Activated naive CD4-positive, alpha-beta T cell treated with anti-CD3 and anti-CD28 coated beads, Interleukin-2, amount 50 U/mL, for 24 hours (primary cell): ENCODE measurements around the gene ANKRD12.
"Not testable (repeated sequence)": the region's sequence is repeated elsewhere in the genome, so short reads cannot be mapped to it uniquely, and the experiment has no call there.

ENCODE experiments used
- H3K27ac Mint-ChIP-seq: one replicate; pipeline ENCODE4 v1.8.0; 2021; ENCODE audit warnings: mild to moderate bottlenecking, mixed read lengths
- H3K27me3 Mint-ChIP-seq: one replicate; pipeline ENCODE4 v1.8.0; 2021; ENCODE audit warnings: mixed read lengths
- H3K36me3 Mint-ChIP-seq: one replicate; pipeline ENCODE4 v1.8.0; 2021; ENCODE audit warnings: mixed read lengths
- H3K4me1 Mint-ChIP-seq: one replicate; pipeline ENCODE4 v1.8.0; 2021; ENCODE audit warnings: mixed read lengths
- H3K4me3 Mint-ChIP-seq: one replicate; pipeline ENCODE4 v1.8.0; 2021; ENCODE audit warnings: mild to moderate bottlenecking, mixed read lengths
- H3K9me3 Mint-ChIP-seq: one replicate; pipeline ENCODE4 v1.8.0; 2021; ENCODE audit warnings: mixed read lengths

ANKRD12 gene

DNA sequence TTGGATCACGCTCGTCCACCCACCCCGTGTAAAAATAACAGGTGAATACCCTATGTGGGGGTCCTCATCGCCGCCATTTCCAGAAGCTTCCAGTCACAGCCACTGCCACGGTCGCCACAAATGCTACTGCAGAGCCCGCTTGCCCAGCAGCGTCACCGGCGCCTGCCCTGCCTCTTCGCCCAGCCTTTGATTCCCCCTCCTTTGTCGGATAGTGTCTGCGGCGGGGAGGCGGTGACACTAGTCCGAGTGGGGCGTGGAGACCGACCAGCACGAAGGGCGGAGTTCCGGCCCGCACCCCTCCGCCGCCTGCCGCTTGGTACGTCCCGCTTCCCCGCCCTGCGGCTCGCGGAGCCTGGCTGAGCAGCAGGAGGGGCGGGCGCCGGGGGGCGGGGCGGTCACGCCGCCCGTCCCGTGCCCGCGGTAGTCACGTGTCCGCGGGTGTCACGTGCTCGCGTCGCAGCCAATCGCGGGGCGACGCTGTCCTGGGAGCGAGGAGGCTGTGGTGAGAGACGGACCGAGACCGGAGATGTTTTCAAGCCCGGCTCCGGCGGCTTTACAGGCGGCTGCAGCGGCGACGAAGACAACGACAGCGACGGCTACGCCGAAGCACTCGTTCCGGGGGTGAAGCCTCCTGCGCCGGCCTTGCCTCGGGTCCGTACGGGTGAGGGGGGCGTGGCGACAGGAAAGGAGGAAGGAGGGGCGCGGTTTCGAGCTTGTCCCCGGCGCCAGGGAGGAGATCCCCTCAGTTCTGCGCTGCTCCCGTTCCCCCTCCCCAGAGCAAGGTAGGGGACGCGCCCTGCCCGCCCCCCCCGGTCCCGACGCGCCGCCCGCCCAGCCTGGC, at the start of gene ANKRD12:
Gene ANKRD12, plus strand, starts transcription at position 467 of the 841 bp plus-strand sequence. CDS start 45,652 bp downstream, outside the sequence.
- Mint-ChIP-seq H3K36me3 (peaks cover 18% of the 10 kb centered on the region), H3K27ac (peak within 1 kb of the TSS; percentile 99), H3K9me3 (no peaks in the 10 kb centered on the region), H3K4me3 (peak within 1 kb of the TSS; percentile 96), H3K27me3 (no peaks in the 10 kb centered on the region), H3K4me1 (peaks cover 71% of the 10 kb centered on the region)

DNA sequence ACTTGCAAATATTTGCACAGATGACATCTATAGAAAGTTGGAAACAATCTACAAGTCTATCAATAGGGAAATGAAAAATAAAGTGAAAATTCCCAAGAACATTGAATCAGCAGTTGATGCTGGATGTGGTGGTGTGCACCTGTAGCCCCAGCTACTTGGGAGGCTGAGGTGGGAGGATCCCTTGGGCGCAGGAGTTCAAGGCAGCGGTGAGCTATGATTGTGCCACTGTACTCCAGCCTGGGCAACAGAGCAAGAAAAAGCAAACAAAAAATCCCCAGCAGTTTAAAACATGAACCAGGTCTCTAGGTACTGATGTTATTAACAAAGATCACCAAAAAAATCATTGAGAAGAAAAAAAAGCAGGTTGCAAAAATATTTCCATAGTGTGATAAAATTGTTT, 49.4 kb upstream of the ANKRD12 start:
- H3K27ac Mint-ChIP-seq: peak overlapping the region; percentile 76

DNA sequence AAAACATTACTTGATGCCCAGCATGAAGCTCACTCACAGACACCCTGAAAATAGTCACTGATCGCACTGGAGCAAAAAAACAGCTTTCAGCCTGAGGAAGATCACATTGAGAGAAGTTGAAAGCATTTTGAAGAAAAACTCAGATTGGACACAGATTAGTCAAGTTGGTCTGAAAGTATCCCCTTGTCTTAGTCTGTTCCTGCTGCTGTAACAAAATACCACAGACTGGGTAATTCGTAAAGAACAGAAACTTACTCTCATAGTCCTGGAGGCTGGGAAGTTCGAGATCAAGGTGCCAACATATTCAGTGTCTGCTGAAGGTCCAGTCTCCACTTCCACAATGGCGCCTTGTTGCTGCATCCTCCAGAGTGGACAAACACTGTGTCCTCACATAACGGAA, 48.3 kb upstream of the ANKRD12 start:
- H3K27ac Mint-ChIP-seq: peak overlapping the region; percentile 21
- H3K4me1 Mint-ChIP-seq: peaks cover 68% of the 10 kb centered on the region
- H3K4me3 Mint-ChIP-seq: no peak overlapping the region
- H3K9me3 Mint-ChIP-seq: no peaks in the 10 kb centered on the region
- no peaks in the 10 kb centered on the region for H3K27me3 Mint-ChIP-seq
- H3K36me3 Mint-ChIP-seq: no peaks in the 10 kb centered on the region

More for the DNA sequence above, 49.4 kb upstream of the ANKRD12 start:
- Mint-ChIP-seq H3K4me1 (peaks cover 70% of the 10 kb centered on the region), H3K27me3 (no peaks in the 10 kb centered on the region), H3K36me3 (no peaks in the 10 kb centered on the region), H3K4me3 (no peak overlapping the region), H3K9me3 (no peaks in the 10 kb centered on the region)

DNA sequence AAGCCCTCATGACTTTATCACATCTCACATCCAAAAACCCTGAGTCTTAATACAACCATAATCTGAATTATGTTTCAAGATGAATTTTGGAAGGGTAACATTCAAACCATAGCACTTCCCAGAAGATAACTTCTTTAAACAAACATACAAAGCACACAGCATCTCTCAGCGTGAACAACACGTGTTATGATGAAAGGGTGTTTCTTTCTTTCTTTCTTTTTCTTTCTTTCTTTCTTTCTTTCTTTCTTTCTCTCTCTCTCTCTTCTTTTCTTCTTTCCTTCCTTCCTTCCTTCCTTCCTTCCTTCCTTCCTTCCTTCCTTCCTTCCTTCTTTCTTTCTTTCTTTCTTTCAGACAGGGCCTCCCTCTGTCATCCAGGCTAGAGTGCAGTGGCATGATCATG, 47.9 kb upstream of the ANKRD12 start:
- not testable (repeated sequence) for H3K27me3 Mint-ChIP-seq, H3K9me3 Mint-ChIP-seq, H3K4me3 Mint-ChIP-seq, H3K36me3 Mint-ChIP-seq
- H3K4me1 Mint-ChIP-seq: peaks cover 66% of the 10 kb centered on the region
- H3K27ac Mint-ChIP-seq: peak overlapping the region; percentile 86

DNA sequence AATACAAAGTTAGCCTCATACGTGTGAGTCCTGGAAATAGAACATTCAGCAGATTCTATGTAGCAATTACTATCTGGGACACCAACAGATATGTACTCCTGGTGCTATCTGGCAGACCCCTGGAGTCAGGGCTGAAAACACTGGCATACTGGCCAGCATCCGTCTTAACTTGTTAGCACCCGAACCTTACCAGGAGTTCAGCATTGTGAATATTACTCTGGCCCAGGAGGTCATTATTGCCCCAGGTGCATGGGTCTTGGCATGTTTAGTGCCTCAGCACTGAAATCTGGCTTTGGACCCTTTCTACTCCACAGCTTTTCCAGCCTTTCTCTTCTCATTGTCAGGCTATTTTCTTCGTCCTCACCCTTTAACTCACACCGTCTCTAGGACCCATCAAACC, 46.0 kb upstream of the ANKRD12 start:
- Mint-ChIP-seq H3K4me1 (peaks cover 78% of the 10 kb centered on the region), H3K27me3 (no peaks in the 10 kb centered on the region), H3K27ac (peak overlapping the region; percentile 93), H3K9me3 (peaks cover 5% of the 10 kb centered on the region), H3K4me3 (peak overlapping the region; percentile 61), H3K36me3 (peaks cover 3% of the 10 kb centered on the region)

DNA sequence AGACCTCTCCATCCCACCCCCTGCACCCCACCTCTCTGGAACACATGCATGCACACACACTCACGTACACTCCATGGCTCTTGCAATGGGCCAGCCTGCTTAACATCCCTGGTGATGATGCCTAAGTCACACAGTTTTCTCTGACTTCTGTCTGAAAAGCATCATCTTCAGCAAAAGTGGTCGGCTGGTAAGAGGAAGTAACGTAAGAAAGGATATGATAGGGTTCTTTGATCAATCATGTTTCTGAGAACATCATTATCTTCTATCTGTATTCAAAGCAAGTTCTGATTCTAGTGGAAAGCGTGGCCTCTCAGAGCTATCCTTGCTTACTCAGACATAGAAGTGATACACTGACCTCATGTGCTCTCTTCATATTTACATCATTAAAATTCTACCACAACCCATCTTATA, 45.5 kb upstream of the ANKRD12 start:
- peaks cover 78% of the 10 kb centered on the region for H3K4me1 Mint-ChIP-seq

DNA sequence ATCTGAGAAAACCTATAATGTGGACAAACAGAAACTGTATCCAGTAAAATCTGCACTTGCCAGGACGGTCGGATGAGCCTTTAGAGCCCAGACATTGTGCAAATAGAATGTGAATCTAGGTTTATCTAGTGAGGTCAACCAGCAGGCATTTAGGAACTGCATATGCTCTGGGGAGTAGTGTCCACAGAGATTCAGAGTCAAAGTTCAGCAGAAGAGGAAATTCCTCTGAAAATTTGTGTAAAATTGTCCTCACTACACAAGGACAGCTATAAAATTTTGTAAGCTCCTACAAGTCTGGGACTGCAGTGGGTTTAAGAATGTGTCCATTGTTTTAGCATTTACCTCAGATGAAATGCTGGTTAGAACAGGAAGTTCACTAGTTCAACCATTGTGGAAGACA, 43.9 kb upstream of the ANKRD12 start:
- Mint-ChIP-seq H3K27me3 (no peaks in the 10 kb centered on the region), H3K9me3 (peaks cover 10% of the 10 kb centered on the region), H3K4me3 (no peak overlapping the region), H3K27ac (no peak overlapping the region), H3K36me3 (peaks cover 5% of the 10 kb centered on the region), H3K4me1 (peaks cover 87% of the 10 kb centered on the region)

More for the DNA sequence above, 45.5 kb upstream of the ANKRD12 start:
- Mint-ChIP-seq H3K27me3 (no peaks in the 10 kb centered on the region), H3K9me3 (peaks cover 5% of the 10 kb centered on the region), H3K36me3 (peaks cover 3% of the 10 kb centered on the region), H3K27ac (peak overlapping the region; percentile 93), H3K4me3 (peak overlapping the region; percentile 61)

DNA sequence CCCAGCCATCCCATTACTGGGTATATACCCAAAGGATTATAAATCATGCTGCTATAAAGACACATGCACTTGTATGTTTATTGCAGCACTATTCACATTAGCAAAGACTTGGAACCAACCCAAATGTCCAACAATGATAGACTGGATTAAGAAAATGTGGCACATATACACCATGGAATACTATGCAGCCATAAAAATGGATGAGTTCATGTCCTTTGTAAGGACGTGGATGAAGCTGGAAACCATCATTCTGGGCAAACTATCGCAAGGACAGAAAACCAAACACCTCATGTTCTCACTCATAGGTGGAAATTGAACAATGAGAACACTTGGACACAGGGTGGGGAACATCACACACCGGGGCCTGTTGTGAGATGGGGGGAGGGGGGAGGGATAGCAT, 43.5 kb upstream of the ANKRD12 start:
- Mint-ChIP-seq H3K9me3 (peaks cover 10% of the 10 kb centered on the region), H3K27ac (peak overlapping the region; percentile 62), H3K4me1 (peaks cover 89% of the 10 kb centered on the region)
- H3K4me3 Mint-ChIP-seq, H3K36me3 Mint-ChIP-seq, H3K27me3 Mint-ChIP-seq: not testable (repeated sequence)

DNA sequence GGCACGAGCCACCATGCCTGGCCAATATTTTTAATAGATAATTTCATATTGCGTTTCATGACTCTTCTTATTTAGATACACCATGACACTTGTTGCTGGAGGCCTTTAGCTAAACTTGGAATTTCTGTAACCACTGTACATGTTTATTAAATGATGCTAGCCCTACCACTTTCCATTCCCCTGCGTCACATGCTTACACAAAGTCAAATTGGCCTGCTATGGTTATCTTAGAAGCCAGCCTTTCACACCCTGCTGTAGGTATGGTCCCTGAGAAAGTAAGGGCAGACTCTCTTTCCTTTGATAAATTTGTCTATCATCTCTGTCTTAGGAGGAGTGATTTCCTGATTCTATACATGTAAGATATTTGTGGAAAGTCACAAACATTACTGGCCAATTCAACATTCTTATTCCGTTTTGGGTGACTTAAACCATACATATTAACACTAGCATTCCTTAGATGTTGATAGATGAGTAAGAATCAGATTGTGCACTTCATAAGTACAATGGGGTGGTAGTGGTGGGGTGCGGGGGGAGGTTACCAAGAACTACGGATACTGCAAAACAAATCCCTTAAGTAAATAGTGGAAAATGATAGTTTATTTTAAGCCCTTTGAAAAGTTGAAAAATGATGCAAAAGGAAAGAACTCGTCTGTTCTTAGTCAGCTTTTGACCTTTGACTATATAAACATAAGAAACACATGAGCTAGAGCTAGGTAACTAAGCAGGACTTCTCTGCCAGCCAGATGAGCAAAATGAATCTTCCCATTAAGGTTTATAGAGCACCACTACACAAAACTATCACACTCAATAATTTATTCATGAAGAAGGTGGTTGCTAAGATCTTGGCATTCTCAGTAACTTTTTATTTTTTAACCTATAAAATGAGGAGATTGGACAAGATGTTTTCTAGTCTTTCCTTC, 42.0 kb upstream of the ANKRD12 start:
- peak overlapping the region; percentile 70 for H3K4me3 Mint-ChIP-seq
- peaks cover 75% of the 10 kb centered on the region for H3K4me1 Mint-ChIP-seq
- H3K27me3 Mint-ChIP-seq: no peaks in the 10 kb centered on the region
- H3K36me3 Mint-ChIP-seq: peaks cover 5% of the 10 kb centered on the region
- peak overlapping the region; percentile 99 for H3K27ac Mint-ChIP-seq
- peaks cover 10% of the 10 kb centered on the region for H3K9me3 Mint-ChIP-seq

DNA sequence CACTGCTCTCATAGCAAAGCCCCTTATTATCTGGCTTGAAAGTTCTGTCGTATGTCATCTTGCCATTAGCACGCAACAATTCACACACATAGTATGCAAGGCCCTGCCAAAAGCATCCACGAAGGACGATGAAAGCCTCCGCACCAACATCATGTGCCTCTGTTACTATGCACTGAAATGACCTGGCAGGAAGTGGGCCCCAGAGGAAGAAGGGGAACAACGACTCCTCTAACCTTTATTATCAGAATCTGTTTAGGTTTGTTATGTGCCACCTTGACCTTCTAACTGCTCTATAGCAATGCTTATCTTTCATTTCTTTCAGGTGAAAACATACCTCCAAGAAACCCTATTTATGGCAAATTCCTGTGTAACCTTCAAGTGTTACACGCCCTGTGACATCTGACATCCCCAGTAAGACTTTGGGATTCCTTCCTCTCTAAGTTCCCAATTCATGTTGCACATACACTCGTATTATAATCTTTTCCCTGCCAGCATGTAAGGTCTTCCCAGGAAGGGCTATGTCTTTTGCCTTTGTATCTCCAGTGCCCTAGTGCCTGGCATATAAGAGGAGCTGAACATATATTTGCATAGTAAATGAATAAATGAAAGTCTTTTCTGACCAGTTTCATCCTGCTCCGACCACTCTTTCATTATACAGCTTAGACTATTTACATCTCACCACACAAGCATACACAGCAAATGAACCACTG, 41.1 kb upstream of the ANKRD12 start:
- peak overlapping the region; percentile 70 for H3K4me3 Mint-ChIP-seq
- H3K27me3 Mint-ChIP-seq: no peaks in the 10 kb centered on the region
- H3K36me3 Mint-ChIP-seq: peaks cover 5% of the 10 kb centered on the region
- peaks cover 71% of the 10 kb centered on the region for H3K4me1 Mint-ChIP-seq
- peak overlapping the region; percentile 99 for H3K27ac Mint-ChIP-seq
- peaks cover 10% of the 10 kb centered on the region for H3K9me3 Mint-ChIP-seq

DNA sequence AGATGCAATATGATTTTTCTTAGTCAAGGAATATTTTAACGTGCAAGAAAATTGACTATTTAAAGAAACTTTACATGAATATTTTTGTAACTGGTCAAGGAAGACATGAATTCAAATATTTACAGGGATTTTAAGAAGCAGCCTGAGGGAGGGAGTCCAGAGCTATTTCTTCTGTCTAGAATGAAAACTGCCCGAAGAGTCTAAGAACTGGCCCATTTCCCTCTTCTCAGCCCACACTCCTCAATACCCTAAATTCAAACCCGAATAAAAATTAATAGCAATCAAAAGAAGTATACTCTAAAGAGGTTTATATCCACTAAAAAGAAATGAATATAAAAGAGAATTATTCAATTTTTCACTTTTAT, 40.6 kb upstream of the ANKRD12 start:
- peak overlapping the region; percentile 99 for H3K27ac Mint-ChIP-seq
- peaks cover 10% of the 10 kb centered on the region for H3K9me3 Mint-ChIP-seq
- peaks cover 71% of the 10 kb centered on the region for H3K4me1 Mint-ChIP-seq
- peaks cover 5% of the 10 kb centered on the region for H3K36me3 Mint-ChIP-seq
- no peaks in the 10 kb centered on the region for H3K27me3 Mint-ChIP-seq
- H3K4me3 Mint-ChIP-seq: peak overlapping the region; percentile 70

DNA sequence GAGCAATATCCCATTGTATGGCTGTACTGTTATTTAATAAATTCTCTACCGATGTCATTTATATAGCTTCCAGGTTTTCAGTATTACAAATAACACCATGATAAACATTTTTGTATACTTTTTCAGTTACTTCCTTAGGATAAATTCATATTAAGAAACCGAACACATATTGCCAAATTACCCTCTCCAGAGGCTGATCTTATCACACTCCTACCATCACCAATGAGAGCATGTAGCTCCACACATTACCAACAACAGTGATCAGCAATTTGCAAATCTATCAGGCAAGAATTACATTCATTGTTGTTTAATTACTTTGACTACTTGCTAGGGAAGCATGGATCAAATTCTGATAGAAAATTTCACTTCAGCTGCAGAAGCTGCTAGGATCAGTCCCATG, 39.9 kb upstream of the ANKRD12 start:
- peak overlapping the region; percentile 21 for H3K27ac Mint-ChIP-seq
- H3K36me3 Mint-ChIP-seq: peaks cover 5% of the 10 kb centered on the region
- H3K4me1 Mint-ChIP-seq: peaks cover 68% of the 10 kb centered on the region
- no peaks in the 10 kb centered on the region for H3K27me3 Mint-ChIP-seq
- H3K9me3 Mint-ChIP-seq: peaks cover 10% of the 10 kb centered on the region
- H3K4me3 Mint-ChIP-seq: no peak overlapping the region

DNA sequence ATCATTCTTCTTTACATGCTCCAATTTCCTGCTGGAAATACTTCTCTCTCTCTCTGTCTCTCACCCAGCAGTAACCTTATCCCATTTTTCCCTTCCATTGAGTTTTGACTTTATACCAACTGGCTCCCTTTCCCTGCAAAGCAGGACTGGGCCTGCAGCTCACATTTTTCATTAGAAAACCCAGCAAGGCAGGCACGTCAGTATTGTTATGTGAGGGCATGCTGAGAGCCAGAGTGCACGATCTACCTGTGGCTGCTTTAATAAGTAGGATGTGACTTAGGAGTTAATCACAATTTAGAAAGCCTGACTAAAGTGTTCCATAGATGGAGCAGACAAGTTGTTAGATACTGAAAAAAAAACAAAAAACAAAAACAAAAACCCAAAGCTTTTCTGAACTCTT, 39.2 kb upstream of the ANKRD12 start:
- peak overlapping the region; percentile 95 for H3K27ac Mint-ChIP-seq
- peaks cover 10% of the 10 kb centered on the region for H3K9me3 Mint-ChIP-seq
- H3K4me3 Mint-ChIP-seq: peak overlapping the region; percentile 27
- H3K4me1 Mint-ChIP-seq: peaks cover 69% of the 10 kb centered on the region
- H3K36me3 Mint-ChIP-seq: peaks cover 5% of the 10 kb centered on the region
- H3K27me3 Mint-ChIP-seq: no peaks in the 10 kb centered on the region

DNA sequence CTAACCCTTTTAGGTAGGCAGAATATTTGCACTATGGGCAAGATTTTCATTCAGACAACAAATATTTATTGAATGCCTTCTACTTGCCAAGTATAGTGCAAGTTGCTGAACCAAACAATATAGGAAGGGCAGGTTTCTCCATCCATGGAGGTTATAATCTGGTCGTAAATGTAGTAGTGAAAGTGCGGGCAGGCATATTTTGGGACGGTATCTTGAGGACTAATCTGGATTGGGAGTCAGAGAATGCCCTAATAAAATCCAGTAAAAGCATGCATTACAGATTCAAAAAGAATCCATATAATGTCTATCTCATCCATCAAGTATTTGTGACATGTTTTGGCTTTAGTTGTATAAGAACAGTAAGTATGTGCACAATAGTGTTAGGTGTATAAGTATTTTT, 35.8 kb upstream of the ANKRD12 start:
- H3K27ac Mint-ChIP-seq: peak overlapping the region; percentile 53
- peaks cover 5% of the 10 kb centered on the region for H3K9me3 Mint-ChIP-seq
- peaks cover 61% of the 10 kb centered on the region for H3K4me1 Mint-ChIP-seq
- peak overlapping the region; percentile 21 for H3K4me3 Mint-ChIP-seq
- no peaks in the 10 kb centered on the region for H3K27me3 Mint-ChIP-seq
- peaks cover 11% of the 10 kb centered on the region for H3K36me3 Mint-ChIP-seq

DNA sequence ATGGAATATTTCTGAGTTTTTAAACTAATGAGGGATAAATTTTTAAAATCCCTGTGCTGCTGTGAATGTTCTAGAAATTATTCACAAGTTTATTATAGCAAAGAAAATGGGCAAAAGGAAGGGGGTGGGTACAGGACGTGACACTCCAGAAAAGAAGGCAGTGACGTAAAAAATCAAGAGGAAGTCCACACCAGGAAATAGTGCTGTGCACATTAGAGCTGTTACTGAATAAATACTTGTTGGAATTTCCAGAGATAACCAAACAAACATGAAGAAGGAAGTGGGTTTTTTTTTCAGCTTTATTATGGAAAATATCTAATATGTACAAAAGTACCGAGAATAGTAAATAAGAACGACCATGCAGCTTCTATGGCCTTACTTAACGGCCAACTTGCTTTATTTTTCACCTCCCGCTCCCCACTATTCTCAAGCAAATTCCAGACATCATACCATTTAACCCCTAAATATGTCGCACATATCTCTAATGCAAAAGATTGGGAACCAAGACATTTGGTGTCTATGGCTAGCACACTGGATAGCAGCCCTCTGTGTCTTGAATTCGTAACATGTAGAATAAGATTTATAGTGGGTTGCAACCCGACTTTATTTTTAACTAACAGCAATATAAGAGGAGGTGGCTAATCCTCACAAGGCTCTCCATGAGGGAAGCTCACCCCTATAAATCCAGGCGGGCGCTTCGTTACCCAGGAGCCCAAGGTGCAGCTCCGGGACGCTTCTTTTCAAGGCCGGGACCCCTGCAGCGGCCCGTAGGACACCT, 34.7 kb upstream of the ANKRD12 start:
- peaks cover 5% of the 10 kb centered on the region for H3K9me3 Mint-ChIP-seq
- peak overlapping the region; percentile 96 for H3K4me3 Mint-ChIP-seq
- H3K27me3 Mint-ChIP-seq: no peaks in the 10 kb centered on the region
- H3K4me1 Mint-ChIP-seq: peaks cover 62% of the 10 kb centered on the region
- H3K27ac Mint-ChIP-seq: peak overlapping the region; percentile 96
- peaks cover 15% of the 10 kb centered on the region for H3K36me3 Mint-ChIP-seq
